ENCODE results near the gene ZNF208.
"Not testable (repeated sequence)": the region's sequence is repeated elsewhere in the genome, so short reads cannot be mapped to it uniquely, and the experiment has no call there.

Gene ZNF208

GRCh38 chr19:22010437-22011143 is at the start of gene ZNF208:
Gene ZNF208, minus strand, starts transcription at chr19:22010943. Its CDS starts 149 bp downstream, at chr19:22010794.
- DNase-seq: not testable (repeated sequence)

DNA sequence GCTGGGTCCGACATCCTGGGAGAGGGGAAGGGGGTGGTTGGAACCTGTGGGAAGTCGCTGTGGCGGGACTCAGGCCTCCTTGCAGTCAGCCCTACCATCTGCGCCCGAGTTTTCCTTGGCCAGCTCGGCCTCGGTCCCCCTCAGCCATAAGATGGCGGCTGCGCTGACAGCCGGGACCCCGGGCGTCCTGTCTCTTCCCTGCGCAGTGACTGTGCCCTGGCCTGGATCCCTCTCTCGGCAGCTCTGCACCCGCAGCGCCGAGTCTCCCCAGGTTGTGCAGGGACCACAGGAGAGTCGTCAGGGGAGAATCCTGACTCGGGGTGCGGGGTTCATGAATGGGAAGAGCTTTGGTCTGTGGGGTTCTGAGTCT is 41.9 kb upstream of the ZNF208 start:
- no peak for DNase-seq

- not testable (repeated sequence) for DNase-seq
Observed at GRCh38 chr19:22041151-22041550, 30.4 kb upstream of the ZNF208 start.

DNA sequence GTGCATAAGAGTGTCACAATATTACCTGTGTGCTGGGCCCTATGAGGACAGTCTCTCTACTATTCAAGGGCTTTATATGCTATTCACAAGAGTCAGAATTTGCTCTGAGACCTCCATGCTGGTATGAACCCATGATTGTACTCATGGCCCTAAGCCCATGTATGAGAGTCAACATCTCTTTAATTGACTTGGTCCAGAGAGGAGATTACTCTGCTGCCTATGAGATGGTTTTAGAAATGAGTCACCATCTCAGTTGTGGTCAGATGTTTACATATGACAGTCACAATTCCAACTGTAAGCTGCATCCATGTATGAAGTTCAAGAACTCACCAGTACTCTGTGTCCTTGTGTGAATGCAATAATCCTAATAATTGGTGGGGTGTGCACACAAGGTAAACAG is 19.9 kb upstream of the ZNF208 start:
- no peak for DNase-seq

DNA sequence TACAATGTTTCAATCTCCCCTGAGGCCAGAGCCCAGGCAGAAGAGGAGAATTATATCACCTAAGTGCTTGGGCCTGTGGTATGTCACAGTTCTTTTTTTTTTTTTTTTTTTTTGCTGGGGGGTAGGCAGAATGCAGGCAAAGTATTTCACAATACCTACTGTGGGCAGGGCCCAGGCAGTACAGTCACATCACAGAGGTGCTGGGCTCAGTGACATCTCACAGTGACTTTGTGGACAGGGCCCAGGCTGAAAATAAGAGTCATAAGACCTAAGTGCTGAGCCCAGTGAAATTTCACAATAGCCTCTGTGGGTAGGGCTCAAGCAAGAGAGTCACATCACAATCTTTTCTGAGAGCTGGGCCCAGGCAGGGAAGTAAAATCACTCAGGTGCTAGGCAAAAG is 15.9 kb upstream of the ZNF208 start:
- no peak for DNase-seq

DNA sequence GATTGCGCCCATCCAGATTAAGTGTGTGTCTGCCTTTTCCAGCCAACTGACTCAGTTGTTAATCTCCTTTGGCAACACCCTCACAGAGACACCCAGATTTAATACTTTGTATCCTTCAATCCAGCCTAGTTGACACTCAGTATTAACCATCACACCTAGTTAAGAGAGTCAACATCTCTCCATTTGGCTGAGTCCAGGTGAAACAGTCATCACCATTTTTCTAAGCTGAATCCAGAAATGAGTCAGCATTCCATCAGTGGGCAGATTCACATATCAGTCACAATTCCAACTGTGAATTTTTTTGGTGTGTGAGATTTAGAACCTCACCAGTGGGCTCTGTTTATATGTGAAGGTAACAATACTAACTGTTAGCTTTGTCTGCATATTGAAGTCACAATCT is 14.8 kb upstream of the ZNF208 start:
- DNase-seq: not testable (repeated sequence)

DNA sequence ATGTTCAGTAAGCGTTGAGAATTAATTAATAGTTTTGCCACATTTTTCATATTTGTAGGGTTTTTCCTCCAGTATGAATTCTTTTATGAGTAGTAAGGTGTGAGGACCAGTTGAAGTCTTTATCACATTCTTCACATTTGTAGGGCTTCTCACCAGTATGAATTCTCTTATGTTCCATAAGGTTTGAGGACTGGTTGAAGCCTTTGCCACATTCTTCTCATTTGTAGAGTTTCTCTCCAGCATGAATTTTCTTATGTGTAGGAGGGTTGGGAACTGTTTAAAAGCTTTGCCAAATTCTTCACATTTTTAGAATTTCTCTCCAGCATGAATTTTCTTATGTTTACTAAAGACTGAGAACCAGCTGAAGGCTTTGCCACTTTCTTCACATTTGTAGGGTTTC is 40.3 kb downstream of the ZNF208 start:
- no peak for DNase-seq

DNA sequence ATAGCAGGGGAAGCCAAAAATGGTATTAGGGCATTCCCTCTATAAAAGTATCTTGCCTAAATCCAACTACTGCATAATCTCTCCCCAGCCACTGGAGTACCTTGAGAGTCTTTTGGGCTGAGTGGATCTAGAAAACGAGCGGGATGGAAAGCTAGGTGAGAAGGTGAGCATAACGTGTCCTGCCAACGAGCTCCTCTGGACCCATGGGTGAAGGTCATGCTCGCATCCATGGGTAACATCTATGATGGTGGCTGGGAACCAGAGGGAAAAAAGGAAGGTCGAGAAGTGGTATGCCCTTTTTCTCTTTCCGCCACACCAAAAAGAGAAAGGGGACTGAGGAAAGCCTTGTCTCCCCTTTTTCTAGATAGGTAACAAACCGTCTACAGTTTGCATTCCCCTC is 63.0 kb downstream of the ZNF208 start:
- DNase-seq: no peak

DNA sequence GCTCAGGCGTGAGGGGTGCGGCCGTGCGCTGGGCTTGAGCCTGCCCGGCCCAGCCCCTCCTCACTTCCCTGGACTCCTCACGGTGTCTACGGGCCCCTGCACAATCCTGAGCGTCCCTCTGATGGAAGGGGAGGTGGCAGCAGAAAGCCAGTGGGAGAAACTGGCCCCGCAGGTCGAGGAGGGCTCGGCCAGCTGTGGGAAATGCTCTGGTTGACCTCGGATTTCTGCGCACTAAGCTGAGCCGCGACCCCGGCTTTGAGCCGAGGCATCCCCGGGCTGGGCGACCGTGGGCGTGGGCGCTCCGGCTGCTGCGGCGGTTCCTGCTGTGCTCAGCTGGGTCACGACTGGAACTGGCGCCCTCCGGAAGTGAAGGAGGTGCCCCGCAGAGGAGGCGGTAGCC is 70.1 kb downstream of the ZNF208 start:
- DNase-seq: no peak

- DNase-seq: no peak
Observed at GRCh38 chr19:21934593-21934992, 76.2 kb downstream of the ZNF208 start.

DNA sequence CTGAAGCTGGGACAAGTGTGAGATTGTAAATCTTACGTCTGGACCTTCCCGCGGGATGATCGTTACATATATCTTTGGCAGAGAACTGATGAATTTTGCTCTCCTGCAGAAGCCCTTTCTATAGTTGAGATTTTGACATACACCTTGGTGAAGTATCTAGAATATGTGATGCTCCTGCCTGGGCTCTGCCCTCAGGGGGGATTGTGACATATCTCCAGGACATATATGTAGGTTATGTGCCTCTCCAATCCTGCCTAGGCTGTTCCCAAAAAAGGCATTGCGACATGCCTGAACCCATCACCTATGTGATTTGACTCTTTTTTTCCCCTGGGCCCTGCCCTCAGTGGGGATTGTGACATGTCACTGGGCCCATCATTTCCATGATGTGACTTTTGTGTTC is 76.6 kb downstream of the ZNF208 start:
- no peak for DNase-seq

DNA sequence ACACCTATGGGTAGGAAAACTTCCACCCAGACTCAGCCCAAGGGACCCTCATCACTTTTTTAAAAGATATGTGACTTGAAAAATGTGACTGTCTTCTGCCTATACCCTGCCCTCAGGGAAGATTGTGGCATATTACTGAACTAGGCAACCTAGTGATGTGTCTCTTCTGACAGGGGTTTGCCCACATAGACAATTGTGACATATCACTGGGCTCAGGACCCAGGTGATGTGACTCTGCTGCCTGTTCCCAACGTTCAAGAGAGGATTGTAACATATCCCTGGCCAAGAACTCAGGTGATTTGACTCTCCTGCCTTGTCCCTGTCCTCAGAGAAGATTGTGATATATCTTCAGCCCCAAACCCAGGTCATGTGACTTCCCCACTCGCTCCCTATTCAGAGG is 88.5 kb downstream of the ZNF208 start:
- no peak for DNase-seq

DNA sequence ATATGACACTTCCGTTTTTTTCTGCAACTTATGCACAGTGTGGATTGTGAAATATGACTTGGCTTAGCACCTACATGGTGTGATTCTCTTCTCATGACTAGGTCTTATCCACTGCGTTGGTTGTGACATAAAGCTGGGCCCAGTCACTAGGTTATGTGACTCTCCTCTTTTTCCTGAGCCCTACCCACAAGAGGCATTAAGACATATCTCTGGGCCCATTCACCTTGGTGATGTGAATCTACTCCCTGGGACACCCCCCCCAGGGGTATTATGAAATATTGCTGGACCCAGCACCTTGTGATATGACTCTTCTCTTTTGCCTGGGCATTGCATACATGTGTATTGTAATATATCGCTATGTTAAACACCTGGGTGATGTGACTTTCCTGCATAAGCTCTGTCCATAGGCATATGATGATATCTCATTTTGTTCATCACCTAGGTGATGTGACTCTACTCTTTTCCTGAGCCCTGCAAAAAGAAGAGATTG is 89.0 kb downstream of the ZNF208 start:
- DNase-seq: no peak

GRCh38 chr19:21915411-21915810 is 95.3 kb downstream of the ZNF208 start:
- DNase-seq: no peak

DNA sequence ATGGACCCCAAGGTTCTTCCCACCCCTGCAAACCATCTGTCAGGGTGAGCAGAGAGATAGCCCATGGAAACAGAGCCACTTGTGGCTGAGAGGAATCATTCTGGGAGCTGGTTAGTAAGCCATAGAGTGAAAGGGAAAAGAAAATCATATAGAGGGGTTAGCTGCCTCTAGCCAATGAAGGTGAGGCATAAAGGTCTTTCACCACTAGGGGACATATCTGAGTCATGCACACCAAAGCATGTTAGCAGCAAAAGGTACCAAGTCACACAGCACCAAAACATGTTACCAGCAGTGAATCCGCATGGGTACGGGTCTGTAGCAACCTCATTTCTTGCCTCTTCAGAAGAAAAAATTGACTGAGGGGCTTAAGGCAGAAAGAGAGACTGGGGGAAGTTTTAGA is 98.1 kb downstream of the ZNF208 start:
- no peak for DNase-seq

DNA sequence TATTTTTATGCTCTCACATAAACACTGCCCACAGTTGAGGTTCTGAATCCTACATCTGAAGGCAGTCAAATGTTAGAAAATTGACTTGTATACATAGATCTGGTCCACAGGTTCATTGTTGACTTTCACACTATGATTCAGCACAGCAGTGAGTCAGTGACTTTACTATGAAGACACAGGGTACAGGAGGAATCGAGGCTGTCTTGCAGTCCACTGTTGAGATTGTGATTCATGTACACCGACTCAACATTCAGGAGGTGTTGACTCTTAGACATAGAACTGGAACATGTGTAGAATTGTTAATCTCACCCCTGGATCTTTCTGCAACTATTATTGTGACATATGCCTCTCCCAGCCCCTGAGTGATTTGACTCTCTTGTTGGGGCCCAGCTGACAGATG is 100.4 kb downstream of the ZNF208 start:
- DNase-seq: no peak

GRCh38 chr19:21908066-21908465 is 102.7 kb downstream of the ZNF208 start:
- DNase-seq: no peak

DNA sequence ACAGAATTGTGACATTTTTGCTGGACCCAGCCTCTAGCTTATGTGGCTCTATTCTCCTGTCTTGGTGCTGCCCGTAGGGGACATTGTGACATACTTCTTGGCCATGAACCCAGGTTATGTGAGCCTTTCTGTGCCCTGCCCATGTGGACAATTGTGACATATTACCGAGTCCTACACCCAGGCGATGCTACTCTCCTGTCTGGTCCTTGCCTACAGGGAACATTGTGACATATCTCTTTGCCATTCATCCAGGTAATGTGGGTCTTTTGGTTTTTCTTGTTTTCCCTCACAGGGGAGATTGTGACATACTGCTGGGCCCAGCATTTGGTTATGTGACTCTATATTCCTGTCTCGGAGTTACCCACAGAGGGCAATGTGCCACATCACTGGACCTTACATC is 103.2 kb downstream of the ZNF208 start:
- no peak for DNase-seq

DNA sequence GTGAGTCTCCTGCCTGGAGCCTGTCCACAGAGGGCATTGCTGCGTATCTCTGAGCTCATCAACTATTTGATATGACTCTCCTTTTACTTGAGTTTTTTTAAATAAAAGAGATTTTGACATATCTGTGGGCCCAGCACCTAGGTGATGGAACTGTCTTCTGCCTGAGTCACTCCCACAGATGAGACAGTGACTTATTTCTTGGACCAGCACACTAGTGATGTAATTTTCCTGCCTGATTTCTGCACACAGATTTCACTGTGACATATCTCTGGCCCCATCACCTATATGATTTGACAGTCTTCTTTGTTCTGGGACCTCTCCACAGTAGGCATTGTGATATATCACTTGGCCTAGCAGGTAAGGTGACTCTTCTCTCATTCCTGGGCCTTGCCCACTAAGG is 108.2 kb downstream of the ZNF208 start:
- no peak for DNase-seq

DNA sequence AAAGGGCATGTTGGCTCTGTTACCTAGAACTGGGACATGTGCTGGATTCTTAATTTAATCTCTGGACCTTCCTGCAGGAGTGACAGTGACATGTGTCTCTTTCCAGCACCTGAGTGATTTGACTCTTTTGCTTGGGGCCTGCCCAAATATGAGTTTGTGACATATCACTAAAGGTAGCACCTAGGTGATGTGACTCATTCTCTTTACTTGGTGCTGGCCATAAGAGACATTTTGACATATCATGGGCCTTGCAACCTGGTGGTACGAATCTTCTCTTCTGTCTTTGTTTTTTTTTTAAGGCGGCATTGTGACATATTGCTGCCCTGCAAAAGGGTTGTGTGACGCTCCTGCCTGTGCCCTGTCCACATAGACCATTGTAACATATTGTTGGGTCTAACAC is 108.9 kb downstream of the ZNF208 start:
- no peak for DNase-seq

GRCh38 chr19:21900401-21900800 is 110.3 kb downstream of the ZNF208 start:
- no peak for DNase-seq

- no peak for DNase-seq
Observed at GRCh38 chr19:21891086-21891485, 119.7 kb downstream of the ZNF208 start.

DNA sequence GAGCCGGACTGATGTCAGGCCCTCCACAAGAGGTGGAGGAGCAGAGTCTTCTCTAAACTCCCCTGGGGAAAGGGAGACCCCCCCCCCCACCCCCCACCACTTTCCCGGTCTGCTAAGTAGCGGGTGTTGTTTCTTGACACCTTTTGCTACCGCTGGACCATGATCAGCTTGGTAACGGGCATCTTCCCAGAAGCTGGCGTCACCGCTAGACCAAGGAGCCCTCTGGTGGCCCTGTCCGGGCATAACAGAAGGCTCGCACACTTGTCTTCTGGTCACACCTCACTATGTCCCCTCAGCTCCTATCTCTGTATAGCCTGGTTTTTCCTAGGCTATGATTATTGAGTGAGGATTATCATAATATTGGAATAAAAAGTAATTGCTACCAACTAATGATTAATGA is 120.7 kb downstream of the ZNF208 start:
- not testable (repeated sequence) for DNase-seq

DNA sequence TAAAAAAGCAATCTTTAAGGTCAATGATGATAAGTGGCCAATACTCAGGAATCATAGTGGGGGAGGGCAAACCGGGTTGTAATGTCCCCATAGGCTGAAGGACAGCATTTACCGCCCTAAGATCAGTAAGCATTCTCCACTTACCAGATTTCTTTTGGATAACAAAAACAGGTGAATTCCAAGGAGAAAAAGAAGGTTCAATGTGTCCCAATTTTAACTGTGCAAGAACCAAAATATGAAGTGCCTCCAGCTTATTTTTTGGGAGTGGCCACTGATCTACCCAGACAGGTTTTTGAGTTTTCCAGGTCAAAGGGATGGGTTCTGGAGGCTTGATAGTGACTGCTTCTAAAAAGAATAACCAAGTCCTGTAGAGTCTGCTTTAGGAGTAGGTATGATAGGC is 125.2 kb downstream of the ZNF208 start:
- not testable (repeated sequence) for DNase-seq

DNA sequence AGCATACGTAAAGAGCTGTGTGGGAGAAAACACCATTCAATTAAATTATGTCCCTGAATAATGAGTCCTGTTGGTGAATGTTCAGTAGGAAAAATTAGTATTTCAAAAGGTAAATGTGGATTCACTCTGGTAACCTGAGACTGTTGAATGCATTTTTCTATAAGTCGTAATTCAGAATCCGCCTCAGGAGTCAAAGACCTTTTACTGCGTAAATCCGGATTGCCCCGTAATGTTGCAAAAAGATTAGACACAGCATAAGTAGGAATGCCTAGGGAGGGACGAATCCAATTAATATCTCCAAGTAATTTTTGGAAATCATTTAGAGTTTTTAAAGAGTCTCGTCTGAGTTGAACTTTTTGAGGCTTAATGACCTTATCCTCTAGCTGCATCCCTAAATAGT is 126.0 kb downstream of the ZNF208 start:
- not testable (repeated sequence) for DNase-seq
